Right lobe of liver (tissue), 6 donors: Measurements from ENCODE around the gene TMEM131L. TPM values are rescaled to one million over a fixed set of nuclear protein-coding genes. Genes with fewer than 3 reads are reported as not detected.

Experiments used
- ATAC-seq, 4 donors: fragments of 200-7000 bp; cut with Tn5 transposase; one replicate each; pipeline ENCODE4 v1.9.1; 2020; ENCODE audit warnings: mild to moderate bottlenecking in 4 of 4, moderate library complexity in 4 of 4
- DNase-seq, 3 donors: peaks; one replicate each; pipeline ENCODE4 v3.0.0-alpha.2; 2020
- H3K27ac ChIP-seq, 3 donors: fragments of 200-600 bp; one replicate each; pipeline ENCODE4 v1.8.0; 2022
- H3K27me3 ChIP-seq, 2 donors: fragments of 200-600 bp; one replicate each; pipeline ENCODE4 v1.8.0; 2022
- H3K36me3 ChIP-seq, 4 donors: fragments of 200-600 bp; sonication (generic) in 1 of 4; one replicate each; pipeline versions ENCODE4 v1.5.1 to v1.8.0; 2017 to 2022; ENCODE audit warnings: control low read depth in 1 of 4
- H3K4me1 ChIP-seq, 4 donors: fragments of 200-600 bp; sonication (generic) in 1 of 4; one replicate each; pipeline versions ENCODE4 v1.5.1 to v1.8.0; 2017 to 2022; ENCODE audit warnings: control low read depth in 1 of 4
- H3K4me3 ChIP-seq, 3 donors: fragments of 200-600 bp; one replicate each; pipeline ENCODE4 v1.8.0; 2022
- H3K9me3 ChIP-seq, 4 donors: fragments of 200-600 bp; sonication (generic) in 1 of 4; one replicate each; pipeline versions ENCODE4 v1.5.1 to v1.8.0; 2017 to 2022; ENCODE audit warnings: control low read depth in 1 of 4
- CTCF ChIP-seq, 4 donors: fragments of 200-600 bp in 3 of 4; fragments of 450-650 bp in 1 of 4; IDR thresholded peaks; one replicate each; pipeline versions ENCODE4 v1.5.1 to v1.8.0; 2016 to 2022; ENCODE audit warnings: antibody characterized with exemption in 4 of 4, mild to moderate bottlenecking in 2 of 4
- POLR2A ChIP-seq: fragments of 450-650 bp; IDR thresholded peaks from one replicate; pipeline ENCODE4 v1.6.1; 2017; ENCODE audit warnings: antibody characterized with exemption, mild to moderate bottlenecking
- WGBS: methylation state at CpG from one replicate; pipeline ENCODE4 v1.1.6; 2018; ENCODE audit warnings: low coverage, low lambda C conversion rate; ENCODE audit not compliant: insufficient coverage; ENCODE audit errors: missing lambda C conversion rate; 5-methylcytosine and 5-hydroxymethylcytosine counted together
- intact Hi-C, 2 donors: fragments of 100-400 bp; cut with DNase I; formaldehyde crosslinking; loops; one replicate each; pipeline versions ENCODE4 v1.11.2 to v1.14.1; 2022
- total RNA-seq, 6 experiments: library from RNA; depleted of rRNA in 2 of 6; stranded (reverse); fragments of >200 nt in 2 of 6; fragmentation: NEBNext Ultra II Directional in 3 of 6; extraction: Animal tissue kit (Norgen Biotek cat#: 25700) in 3 of 6; gene quantifications; one replicate each; pipeline versions ENCODE4 v1.1.0 to v1.2.4, GENCODE V29; 2016 to 2023
- donor health status: DM: no; HTN: yes; CAD: no.
- donor health status: DM: no; HTN: no; CAD: no.
- donor health status: DM: no; HTN: no; CAD: no.
- donor health status: DM: no; HTN: yes; CAD: no.
- donor health status: DM: no; HTN: yes; CAD: no.

TMEM131L gene
- total RNA-seq, 6 experiments from 2014 or later: 13.2 to 19.6 (median 14.8) TPM

DNA sequence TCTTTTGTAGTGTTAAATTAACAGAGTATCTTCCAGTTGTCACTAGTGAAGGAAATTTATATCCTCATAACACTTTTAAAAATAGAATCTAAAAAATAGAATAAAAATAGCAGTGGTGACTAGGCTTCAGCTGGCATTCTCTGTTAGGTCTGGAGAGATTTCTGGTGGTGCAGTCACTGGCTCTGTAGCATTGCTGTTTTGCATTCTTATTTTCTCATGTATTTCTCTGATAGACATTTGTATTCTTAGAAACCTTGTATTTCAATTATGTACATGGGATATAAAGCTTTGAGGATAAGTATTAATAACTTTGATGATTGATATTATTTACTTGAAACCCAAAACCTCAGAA lies 87.6 kb downstream of the TMEM131L start:
- Histone ChIP-seq H3K27ac (no peak overlapping the region), H3K4me3 (no peak overlapping the region), H3K9me3 (no peaks in the 10 kb centered on the region), H3K4me1 (no peaks in the 10 kb centered on the region), H3K27me3 (no peaks in the 10 kb centered on the region), H3K36me3 (no peaks in the 10 kb centered on the region)
- ATAC-seq (no peak), DNase-seq (no peak)
- TF ChIP-seq POLR2A (no peak), CTCF (IDR thresholded peaks at IDR 0.05) (no peak)
- intact Hi-C loops: no loop called here

GRCh38 chr4:153555730-153556434 lies 89.7 kb downstream of the TMEM131L start:
- Histone ChIP-seq H3K27me3 (no peaks in the 10 kb centered on the region), H3K27ac (no peak overlapping the region), H3K4me3 (no peak overlapping the region), H3K9me3 (no peaks in the 10 kb centered on the region), H3K4me1 (no peaks in the 10 kb centered on the region), H3K36me3 (no peaks in the 10 kb centered on the region)
- 58% methylated on average over 5 of the region's 5 CpGs for whole genome bisulfite sequencing
- intact Hi-C loops: no loop called here
- DNase-seq: peak in 2 of 3 donors; percentile 48 to 59
- peak; percentile 48 to 59 (median 55) for ATAC-seq
- no peak for TF ChIP-seq POLR2A
- no peak for TF ChIP-seq CTCF (IDR thresholded peaks at IDR 0.05)

GRCh38 chr4:153556435-153556815 lies 90.3 kb downstream of the TMEM131L start:
- Histone ChIP-seq H3K27me3 (no peaks in the 10 kb centered on the region), H3K36me3 (no peaks in the 10 kb centered on the region), H3K4me1 (no peaks in the 10 kb centered on the region), H3K27ac (no peak overlapping the region), H3K9me3 (no peaks in the 10 kb centered on the region), H3K4me3 (no peak overlapping the region)
- intact Hi-C loops: no loop called here
- TF ChIP-seq CTCF (IDR thresholded peaks at IDR 0.05) (no peak), POLR2A (no peak)
- DNase-seq: no peak
- no peak for ATAC-seq
- WGBS: 35% methylated on average over 3 of the region's 3 CpGs

GRCh38 chr4:153560908-153561307 lies 94.7 kb downstream of the TMEM131L start:
- WGBS: 69% methylated on average over 1 of the region's 1 CpG
- ATAC-seq: no peak
- Histone ChIP-seq H3K9me3 (no peaks in the 10 kb centered on the region), H3K27ac (no peak overlapping the region), H3K36me3 (no peaks in the 10 kb centered on the region), H3K4me1 (peaks cover 0 to 20% (median 13%) of the 10 kb centered on the region in 4 donors), H3K4me3 (no peak overlapping the region), H3K27me3 (no peaks in the 10 kb centered on the region)
- intact Hi-C loops: no loop called here
- DNase-seq: no peak
- TF ChIP-seq POLR2A (no peak), CTCF (IDR thresholded peaks at IDR 0.05) (no peak)
